Hepatocyte (in vitro differentiated cells): ENCODE results near the gene KLK8. TPM values are rescaled to one million over a fixed set of nuclear protein-coding genes. Genes with fewer than 3 reads are reported as not detected.

ENCODE experiments used
- DNase-seq: peaks from one replicate; pipeline ENCODE4 v3.0.0-alpha.2; 2016; ENCODE audit warnings: low spot score
- H2AFZ ChIP-seq: fragments of 200-600 bp; sonication (generic); 2 replicates; pipeline ENCODE4 v1.6.0; 2016; ENCODE audit warnings: antibody characterized with exemption, mild to moderate bottlenecking
- H3K27ac ChIP-seq: fragments of 200-600 bp; sonication (generic); 2 replicates; pipeline ENCODE4 v1.5.1; 2016; ENCODE audit warnings: mild to moderate bottlenecking
- H3K27me3 ChIP-seq: fragments of 200-600 bp; sonication (generic); 2 replicates; pipeline ENCODE4 v1.6.1; 2016
- H3K36me3 ChIP-seq: fragments of 200-600 bp; sonication (generic); replicated peaks from 2 replicates; pipeline ENCODE4 v1.5.1; 2016; ENCODE audit warnings: low read depth; ENCODE audit not compliant: insufficient read depth
- H3K4me1 ChIP-seq: fragments of 200-600 bp; sonication (generic); 2 replicates; pipeline ENCODE4 v1.5.1; 2016; ENCODE audit warnings: mild to moderate bottlenecking, moderate library complexity; ENCODE audit not compliant: insufficient read depth
- H3K4me2 ChIP-seq: fragments of 200-600 bp; sonication (generic); 2 replicates; pipeline ENCODE4 v1.6.0; 2016
- H3K4me3 ChIP-seq: fragments of 200-600 bp; sonication (generic); 2 replicates; pipeline ENCODE4 v1.5.1; 2016; ENCODE audit warnings: mild to moderate bottlenecking
- H3K79me2 ChIP-seq: fragments of 200-600 bp; sonication (generic); 2 replicates; pipeline ENCODE4 v1.6.0; 2017; ENCODE audit warnings: mild to moderate bottlenecking
- H3K9me2 ChIP-seq: fragments of 200-600 bp; sonication (generic); replicated peaks from 2 replicates; pipeline ENCODE4 v1.6.0; 2017; ENCODE audit warnings: mild to moderate bottlenecking; ENCODE audit not compliant: insufficient read depth
- H3K9me3 ChIP-seq: fragments of 200-600 bp; sonication (generic); 2 replicates; pipeline ENCODE4 v1.5.1; 2016; ENCODE audit warnings: low read depth, mild to moderate bottlenecking
- H4K20me1 ChIP-seq: fragments of 200-600 bp; sonication (generic); 2 replicates; pipeline ENCODE4 v1.6.0; 2016; ENCODE audit warnings: mild to moderate bottlenecking; ENCODE audit not compliant: insufficient read depth, poor library complexity, severe bottlenecking
- EZH2 ChIP-seq: fragments of 200-600 bp; sonication (generic); IDR thresholded peaks from 2 replicates; pipeline ENCODE4 v1.6.1; 2016; ENCODE audit warnings: antibody characterized with exemption, mild to moderate bottlenecking, borderline replicate concordance
- EZH2phosphoT487 ChIP-seq: fragments of 200-600 bp; sonication (generic); IDR thresholded peaks from one replicate; pipeline ENCODE4 v1.6.1; 2018; ENCODE audit warnings: antibody characterized with exemption, mild to moderate bottlenecking, low read depth, moderate library complexity; ENCODE audit not compliant: unreplicated experiment, severe bottlenecking
- WGBS: methylation state at CpG from one replicate; pipeline ENCODE4 v1.1.6; 2016; ENCODE audit warnings: low lambda C conversion rate; ENCODE audit errors: missing lambda C conversion rate; 5-methylcytosine and 5-hydroxymethylcytosine counted together
- polyA plus RNA-seq: library from polyadenylated mRNA; unstranded; fragments of >200 nt; fragmentation: Nextera tagmentation; extraction: Ambion mirVana; gene quantifications from 2 replicates; pipeline ENCODE4 v1.2.1, GENCODE V29; 2016
- total RNA-seq: library from RNA; depleted of rRNA; stranded (reverse); fragments of >200 nt; gene quantifications from 2 replicates; pipeline ENCODE4 v1.2.3, GENCODE V29; 2014
- TF ChIP-seq, protein P1 (sequence below): fragments of 200-600 bp; sonication (generic); IDR thresholded peaks from 2 replicates; pipeline ENCODE4 v1.5.1; 2016; ENCODE audit warnings: antibody characterized with exemption, mild to moderate bottlenecking; ENCODE audit not compliant: poor library complexity

KLK8 gene
- total and polyA plus RNA-seq, 2 experiments from 2014 or later: 0.87 to 5.4 TPM

DNA sequence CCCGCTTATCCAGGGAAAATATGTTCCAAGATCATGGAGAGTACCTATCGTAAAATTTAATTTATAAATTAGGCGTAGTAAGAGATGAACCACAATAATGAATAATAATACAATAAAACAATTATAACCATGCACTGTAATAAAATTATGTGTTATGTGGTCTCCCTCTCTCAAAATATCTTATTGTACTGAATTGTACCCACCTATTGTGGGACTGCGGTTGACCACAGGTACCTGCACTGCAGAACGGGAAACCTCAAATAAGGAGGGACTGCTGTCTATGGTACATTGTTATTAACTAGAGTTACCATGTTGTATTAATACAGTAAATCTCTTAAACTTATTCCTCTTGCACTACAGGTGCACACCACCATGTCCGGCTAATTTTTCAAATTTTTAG is 38.7 kb upstream of the KLK8 start:
- DNase-seq: no peak
- WGBS: 96% methylated on average over 6 of the region's 6 CpGs
- H3K4me3 ChIP-seq: no peak overlapping the region
- no peaks in the 10 kb centered on the region for H3K79me2 ChIP-seq
- H2AFZ ChIP-seq: no peak overlapping the region
- H3K4me1 ChIP-seq: no peaks in the 10 kb centered on the region
- no peaks in the 10 kb centered on the region for H3K9me2 ChIP-seq
- no peak overlapping the region for H3K4me2 ChIP-seq
- H4K20me1 ChIP-seq: no peaks in the 10 kb centered on the region
- no peak overlapping the region for H3K27ac ChIP-seq
- no peaks in the 10 kb centered on the region for H3K27me3 ChIP-seq
- no peaks in the 10 kb centered on the region for H3K9me3 ChIP-seq
- TF ChIP-seq EZH2 (no peak), EZH2phosphoT487 (no peak)
- TF ChIP-seq, protein P1, sequence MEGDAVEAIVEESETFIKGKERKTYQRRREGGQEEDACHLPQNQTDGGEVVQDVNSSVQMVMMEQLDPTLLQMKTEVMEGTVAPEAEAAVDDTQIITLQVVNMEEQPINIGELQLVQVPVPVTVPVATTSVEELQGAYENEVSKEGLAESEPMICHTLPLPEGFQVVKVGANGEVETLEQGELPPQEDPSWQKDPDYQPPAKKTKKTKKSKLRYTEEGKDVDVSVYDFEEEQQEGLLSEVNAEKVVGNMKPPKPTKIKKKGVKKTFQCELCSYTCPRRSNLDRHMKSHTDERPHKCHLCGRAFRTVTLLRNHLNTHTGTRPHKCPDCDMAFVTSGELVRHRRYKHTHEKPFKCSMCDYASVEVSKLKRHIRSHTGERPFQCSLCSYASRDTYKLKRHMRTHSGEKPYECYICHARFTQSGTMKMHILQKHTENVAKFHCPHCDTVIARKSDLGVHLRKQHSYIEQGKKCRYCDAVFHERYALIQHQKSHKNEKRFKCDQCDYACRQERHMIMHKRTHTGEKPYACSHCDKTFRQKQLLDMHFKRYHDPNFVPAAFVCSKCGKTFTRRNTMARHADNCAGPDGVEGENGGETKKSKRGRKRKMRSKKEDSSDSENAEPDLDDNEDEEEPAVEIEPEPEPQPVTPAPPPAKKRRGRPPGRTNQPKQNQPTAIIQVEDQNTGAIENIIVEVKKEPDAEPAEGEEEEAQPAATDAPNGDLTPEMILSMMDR: no peak
- H3K36me3 ChIP-seq: no peaks in the 10 kb centered on the region

DNA sequence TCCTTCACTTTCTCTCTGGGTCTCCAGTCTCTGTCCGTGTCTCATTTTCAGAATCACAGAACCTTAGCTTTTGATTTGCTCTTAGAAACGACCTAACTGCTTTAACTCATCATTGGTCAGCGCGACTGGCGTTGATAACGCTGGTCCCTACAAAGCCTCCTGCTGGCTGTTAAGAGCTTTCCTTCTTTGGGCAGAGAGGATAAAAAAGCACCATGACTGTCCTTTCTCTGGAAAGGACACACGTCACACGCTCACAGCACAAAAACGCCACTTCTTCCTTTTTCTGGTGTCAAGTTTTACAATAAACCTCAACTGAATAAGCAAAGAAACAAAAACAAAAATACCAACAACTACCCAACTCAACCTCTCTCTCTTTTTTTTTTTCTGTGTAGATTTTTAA is 35.1 kb upstream of the KLK8 start:
- no peaks in the 10 kb centered on the region for H4K20me1 ChIP-seq
- no peaks in the 10 kb centered on the region for H3K4me1 ChIP-seq
- DNase-seq: no peak
- TF ChIP-seq EZH2: no peak
- H2AFZ ChIP-seq: no peak overlapping the region
- no peaks in the 10 kb centered on the region for H3K27me3 ChIP-seq
- no peak overlapping the region for H3K4me2 ChIP-seq
- H3K79me2 ChIP-seq: no peaks in the 10 kb centered on the region
- H3K9me3 ChIP-seq: no peaks in the 10 kb centered on the region
- no peak overlapping the region for H3K27ac ChIP-seq
- no peak overlapping the region for H3K4me3 ChIP-seq
- WGBS: 47% methylated on average over 9 of the region's 9 CpGs
- no peaks in the 10 kb centered on the region for H3K9me2 ChIP-seq
- H3K36me3 ChIP-seq: no peaks in the 10 kb centered on the region

DNA sequence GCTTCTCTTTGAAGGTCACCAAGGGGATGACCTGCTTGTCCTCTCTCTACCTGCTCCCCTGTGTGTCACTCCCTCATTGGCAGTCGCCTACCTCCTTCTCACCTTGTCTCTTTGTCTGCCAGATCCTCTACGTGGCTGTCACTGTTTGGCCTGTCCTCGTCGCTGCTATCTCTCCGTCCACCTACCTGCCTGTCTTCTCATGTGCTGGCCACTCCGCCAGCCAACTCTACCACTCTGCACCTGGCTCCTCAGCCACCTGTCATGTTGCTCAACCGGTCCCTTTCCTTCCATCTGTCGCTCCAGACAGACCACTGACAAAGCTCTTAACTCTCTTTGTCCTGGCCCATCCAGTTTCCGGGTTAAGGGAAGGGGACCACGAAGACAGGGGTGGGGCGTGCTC is 33.3 kb upstream of the KLK8 start, which contains the start of gene KLK12:
Gene KLK12 (minus strand): TSS at position 299 of the 400 bp plus-strand sequence. CDS start 381 bp downstream, outside the sequence.
- Histone ChIP-seq H3K9me2 (no peaks in the 10 kb centered on the region), H3K36me3 (no peaks in the 10 kb centered on the region), H4K20me1 (no peaks in the 10 kb centered on the region), H3K27me3 (no peaks in the 10 kb centered on the region), H3K4me2 (no peak within 1 kb of the TSS), H2AFZ (no peak within 1 kb of the TSS), H3K4me1 (no peaks in the 10 kb centered on the region), H3K9me3 (no peaks in the 10 kb centered on the region), H3K27ac (no peak within 1 kb of the TSS), H3K4me3 (no peak within 1 kb of the TSS), H3K79me2 (no peaks in the 10 kb centered on the region)
- no peak for DNase-seq
- no peak for TF ChIP-seq EZH2phosphoT487
- TF ChIP-seq, protein P1: no peak
- TF ChIP-seq EZH2: no peak
- WGBS: 53% methylated on average over 11 of the region's 11 CpGs

DNA sequence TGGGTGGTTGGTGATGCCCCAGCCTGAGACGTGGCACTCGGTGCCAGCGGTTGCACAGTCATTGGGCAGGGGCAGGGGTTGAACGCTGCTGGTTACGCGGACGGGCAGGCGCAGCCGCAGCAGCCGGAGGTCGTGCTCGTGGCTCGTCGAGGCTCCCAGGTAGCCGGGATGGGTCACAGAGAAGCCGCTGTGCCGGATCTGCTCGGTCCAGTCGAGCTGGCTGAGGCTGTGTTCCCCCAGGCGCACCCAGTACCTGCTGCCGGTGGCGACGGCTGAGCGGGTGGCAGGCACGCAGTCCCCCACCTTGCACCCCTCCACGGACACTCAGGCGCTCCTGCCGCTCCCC is 30.4 kb upstream of the KLK8 start:
- H3K27me3 ChIP-seq: no peaks in the 10 kb centered on the region
- H3K4me2 ChIP-seq: no peak overlapping the region
- H3K9me2 ChIP-seq: no peaks in the 10 kb centered on the region
- H3K79me2 ChIP-seq: no peaks in the 10 kb centered on the region
- no peaks in the 10 kb centered on the region for H3K9me3 ChIP-seq
- no peak overlapping the region for H2AFZ ChIP-seq
- no peaks in the 10 kb centered on the region for H3K36me3 ChIP-seq
- H3K4me3 ChIP-seq: no peak overlapping the region
- TF ChIP-seq EZH2phosphoT487 (no peak), EZH2 (no peak)
- TF ChIP-seq, protein P1: no peak
- DNase-seq: no peak
- H4K20me1 ChIP-seq: no peaks in the 10 kb centered on the region
- 95% methylated on average over 28 of the region's 28 CpGs for WGBS
- no peaks in the 10 kb centered on the region for H3K4me1 ChIP-seq
- no peak overlapping the region for H3K27ac ChIP-seq
